HepG2 (cell line): ENCODE data around the gene CCNI2. TPM values are rescaled to one million over a fixed set of nuclear protein-coding genes. Genes with fewer than 3 reads are reported as not detected.

Source experiments
- ATAC-seq: fragments of 200-7000 bp; cut with Tn5 transposase; 3 replicates; pipeline ENCODE4 v1.9.1; 2020; ENCODE audit warnings: mild to moderate bottlenecking, moderate library complexity
- BruUV-seq: library from RNA; stranded (reverse); fragments of 400-500 nt; replicated peaks from 2 replicates; lab custom pipeline; 2021; lab: Mats Ljungman, UMichigan
- CTCF ChIA-PET: fragments of 300-600 bp; formaldehyde crosslinking; extraction: SDS; loops from one replicate; lab custom pipeline; 2021; ENCODE audit warnings: low total read pairs, inconsistent platforms, low intra/inter-chr PET ratio; lab: Yijun Ruan, JAX
- POLR2A ChIA-PET: fragments of 350-600 bp; sonication (Branson Sonifier 250); formaldehyde crosslinking; loops from one replicate; lab custom pipeline; 2020; ENCODE audit warnings: antibody characterized with exemption, inconsistent platforms; lab: Yijun Ruan, JAX
- DNase-seq: peaks from one replicate; pipeline ENCODE4 v3.0.0-alpha.2; 2015; ENCODE audit warnings: low spot score
- FAIRE-seq: peaks from 3 replicates; lab custom pipeline; 2011; peaks lifted over from hg19 to GRCh38; lab: Jason Lieb, UNC
- H2AFZ ChIP-seq: one replicate; pipeline ENCODE4 v1.6.1; 2011; ENCODE audit warnings: low read length, inconsistent platforms
- H3K27ac ChIP-seq: fragments of 300-600 bp; 3 replicates; pipeline ENCODE4 v1.8.0; 2011; ENCODE audit warnings: mixed run types, mild to moderate bottlenecking, mixed read lengths, low read length, inconsistent platforms; ENCODE audit not compliant: insufficient read depth; ENCODE audit errors: extremely low read length
- H3K27me3 ChIP-seq, 2 experiments: fragments of 200-600 bp in 1 of 2; 2 replicates in 1 of 2; 3 replicates in 1 of 2; pipeline versions ENCODE4 v1.6.0 to v1.8.0; 2011; ENCODE audit warnings: low read length in 2 of 2, mild to moderate bottlenecking in 2 of 2, moderate library complexity in 2 of 2, inconsistent platforms in 1 of 2; ENCODE audit not compliant: insufficient read depth in 2 of 2, control insufficient read depth in 1 of 2
- H3K36me3 ChIP-seq, 2 experiments: fragments of 200-600 bp in 1 of 2; replicated peaks in 1 of 2; 2 replicates in 1 of 2; 3 replicates in 1 of 2; pipeline versions ENCODE4 v1.5.1 to v1.8.0; 2011; ENCODE audit warnings: low read length in 2 of 2, inconsistent platforms in 1 of 2; ENCODE audit not compliant: insufficient read depth in 2 of 2, control insufficient read depth in 1 of 2
- H3K4me1 ChIP-seq: 2 replicates; pipeline ENCODE4 v1.5.1; 2012; ENCODE audit warnings: low read length, inconsistent platforms; ENCODE audit not compliant: insufficient read depth
- H3K4me2 ChIP-seq: 2 replicates; pipeline ENCODE4 v1.6.0; 2011; ENCODE audit warnings: low read depth, low read length, inconsistent platforms
- H3K4me3 ChIP-seq, 3 experiments: fragments of 200-600 bp in 1 of 3; sonication (generic), shearing (Covaris generic) in 1 of 3; replicated peaks in 1 of 3; 2 replicates each; pipeline ENCODE4 v1.5.1; 2011 to 2016; ENCODE audit warnings: low read length in 3 of 3, inconsistent platforms in 2 of 3, low read depth in 2 of 3, mild to moderate bottlenecking in 2 of 3, control low read depth in 1 of 3, mixed read lengths in 1 of 3; ENCODE audit not compliant: insufficient read depth in 1 of 3
- H3K79me2 ChIP-seq: one replicate; pipeline ENCODE4 v1.6.1; 2011; ENCODE audit warnings: low read length, inconsistent platforms; ENCODE audit not compliant: insufficient read depth
- H3K9ac ChIP-seq: 2 replicates; pipeline ENCODE4 v1.6.0; 2011; ENCODE audit warnings: mild to moderate bottlenecking, low read depth, low read length, inconsistent platforms; ENCODE audit not compliant: insufficient read depth
- H3K9me3 ChIP-seq: 2 replicates; pipeline ENCODE4 v1.5.1; 2012; ENCODE audit warnings: mild to moderate bottlenecking, low read length
- H4K20me1 ChIP-seq: 2 replicates; pipeline ENCODE4 v1.6.0; 2011; ENCODE audit warnings: inconsistent platforms, mild to moderate bottlenecking, low read length, moderate library complexity; ENCODE audit not compliant: insufficient read depth
- CBX1 ChIP-seq: IDR thresholded peaks from one replicate; pipeline ENCODE4 v1.6.1; 2016; ENCODE audit warnings: antibody characterized with exemption, low read depth
- E2F5 ChIP-seq: sonication (generic); formaldehyde crosslinking; conservative IDR thresholded peaks from 2 replicates; pipeline ENCODE4 v1.4.0; 2020; ENCODE audit warnings: missing genetic modification reagents
- HNF1B ChIP-seq: sonication (generic); formaldehyde crosslinking; IDR thresholded peaks from 2 replicates; pipeline ENCODE4 v1.5.1; 2020; ENCODE audit warnings: mild to moderate bottlenecking, moderate library complexity, missing genetic modification reagents
- KDM1A ChIP-seq: IDR thresholded peaks from 2 replicates; pipeline ENCODE4 v1.6.1; 2016; ENCODE audit warnings: missing compliant biosample characterization
- MIXL1 ChIP-seq: IDR thresholded peaks from 2 replicates; pipeline ENCODE4 v1.6.1; 2016
- ZHX1 ChIP-seq: sonication (generic); formaldehyde crosslinking; IDR thresholded peaks from 2 replicates; pipeline ENCODE4 v1.8.1; 2022; ENCODE audit warnings: low read depth, mild to moderate bottlenecking, missing genetic modification reagents
- ZNF260 ChIP-seq: sonication (generic); formaldehyde crosslinking; IDR thresholded peaks from 2 replicates; pipeline ENCODE4 v1.4.0; 2020; ENCODE audit warnings: missing genetic modification reagents, low read depth, mild to moderate bottlenecking, borderline replicate concordance
- ZNF414 ChIP-seq: sonication (generic); formaldehyde crosslinking; IDR thresholded peaks from 2 replicates; pipeline ENCODE4 v1.5.0; 2020; ENCODE audit warnings: missing genetic modification reagents
- ZSCAN20 ChIP-seq: sonication (generic); formaldehyde crosslinking; IDR thresholded peaks from 2 replicates; pipeline ENCODE4 v1.4.0; 2020; ENCODE audit warnings: missing genetic modification reagents, mild to moderate bottlenecking, borderline replicate concordance
- ZSCAN21 ChIP-seq: sonication (generic); formaldehyde crosslinking; IDR thresholded peaks from 2 replicates; pipeline ENCODE4 v1.8.0; 2022; ENCODE audit warnings: mild to moderate bottlenecking, missing genetic modification reagents, moderate library complexity, borderline replicate concordance
- WGBS: methylation state at CpG from one replicate; pipeline ENCODE4 v1.1.6; 2017; ENCODE audit warnings: low lambda C conversion rate; 5-methylcytosine and 5-hydroxymethylcytosine counted together
- in situ Hi-C: cut with HindIII; loops from 2 replicates; pipeline ENCODE4 v1.10.0; 2017; ENCODE audit warnings: low pct_unique_long_range_greater_than_20kb; ENCODE audit not compliant: extremely low pct_ligation_motif_present
- intact Hi-C: fragments of 100-400 bp; cut with micrococcal nuclease; formaldehyde crosslinking; loops from one replicate; pipeline ENCODE4 v1.10.0; 2022; ENCODE audit not compliant: unreplicated experiment
- polyA plus RNA-seq, 8 experiments: library from polyadenylated mRNA; depleted of rRNA in 3 of 8; stranded (reverse) in 7 of 8; unstranded in 1 of 8; fragments of >200 nt; fragmentation: Illumina TruSeq in 4 of 8; extraction: Trizol in 4 of 8; gene quantifications; 2 replicates each; pipeline versions ENCODE4 v1.2.1 to v1.2.3, GENCODE V29; 2011 to 2016; ENCODE audit warnings: low read depth in 4 of 8, missing spikeins in 1 of 8, mixed read lengths in 1 of 8; ENCODE audit not compliant: insufficient read depth in 1 of 8
- total RNA-seq, 5 experiments: library from RNA; depleted of rRNA; stranded (reverse); fragments of >200 nt; fragmentation: Illumina TruSeq; extraction: Trizol; gene quantifications; 2 replicates each; pipeline ENCODE4 v1.2.3, GENCODE V29; 2016; ENCODE audit warnings: low read depth in 1 of 5

The CCNI2 gene
- total and polyA plus RNA-seq, 2 of the 13 experiments (the other 11 are each of a cell fraction or from before 2014, with no cell fraction given) = not detected

GRCh38 chr5:132766020-132766805 lies 19.0 kb downstream of the CCNI2 start (continued):
- no peak for TF ChIP-seq ZSCAN21 (CRISPR knock-in tag)

GRCh38 chr5:132766806-132767055 lies 19.5 kb downstream of the CCNI2 start:
- Histone ChIP-seq H3K9ac (no peak overlapping the region), H3K36me3 (peaks cover 11 to 38% of the 10 kb centered on the region in 2 experiments; a peak in 4 of 5 replicates), H4K20me1 (no peaks in the 10 kb centered on the region), H3K4me1 (peaks cover 14% of the 10 kb centered on the region), H2AFZ (no peak overlapping the region), H3K27ac (no peak overlapping the region), H3K4me3 (no peak overlapping the region), H3K9me3 (no peaks in the 10 kb centered on the region), H3K27me3 (no peaks in the 10 kb centered on the region), H3K4me2 (no peak overlapping the region), H3K79me2 (peaks cover 31% of the 10 kb centered on the region)
- no TSS peak for BruUV-seq
- in situ Hi-C loops (no loop called here), intact Hi-C loops (no loop called here)
- no peak for TF ChIP-seq ZNF414 (CRISPR knock-in tag)
- no peak for TF ChIP-seq ZSCAN20
- TF ChIP-seq MIXL1 = no peak
- ATAC-seq (no peak), FAIRE-seq (no peak), DNase-seq (no peak)
- WGBS = 100% methylated on average over 1 of the region's 1 CpG
- ChIA-PET CTCF (no interaction called here), POLR2A (no interaction called here)

GRCh38 chr5:132767150-132767549 lies 19.9 kb downstream of the CCNI2 start:
- ChIA-PET CTCF (no interaction called here), POLR2A (no interaction called here)
- DNase-seq = no peak
- H3K4me3 ChIP-seq = no peak overlapping the region
- peaks cover 11 to 34% of the 10 kb centered on the region in 2 experiments; a peak in 4 of 5 replicates for H3K36me3 ChIP-seq
- no TSS peak for BruUV-seq
- no peak overlapping the region for H3K9ac ChIP-seq
- WGBS = 94% methylated on average over 2 of the region's 2 CpGs
- H3K9me3 ChIP-seq = no peaks in the 10 kb centered on the region
- FAIRE-seq = no peak
- no peak overlapping the region for H3K4me2 ChIP-seq
- H3K79me2 ChIP-seq = peaks cover 31% of the 10 kb centered on the region
- H3K27me3 ChIP-seq = no peaks in the 10 kb centered on the region
- ATAC-seq = no peak
- intact Hi-C loops = no loop called here
- peaks cover 18% of the 10 kb centered on the region for H3K4me1 ChIP-seq
- in situ Hi-C loops = no loop called here
- H4K20me1 ChIP-seq = no peaks in the 10 kb centered on the region
- H3K27ac ChIP-seq = no peak overlapping the region
- H2AFZ ChIP-seq = no peak overlapping the region
- TF ChIP-seq CBX1 = no peak
- no peak for TF ChIP-seq ZHX1 (CRISPR knock-in tag)
- TF ChIP-seq HNF1B (CRISPR knock-in tag) = no peak
- TF ChIP-seq KDM1A (CRISPR knock-in tag) = no peak
- no peak for TF ChIP-seq E2F5 (CRISPR knock-in tag)
- no peak for TF ChIP-seq ZNF260 (CRISPR knock-in tag)
